Epithelial cell of proximal tubule (primary cell): ENCODE results near the gene BTD. TPM values are rescaled to one million over a fixed set of nuclear protein-coding genes. Genes with fewer than 3 reads are reported as not detected.

Source experiments
- DNase-seq: peaks from one replicate; pipeline ENCODE4 v3.0.0-alpha.2; 2011; ENCODE audit warnings: low read depth
- H3K4me3 ChIP-seq: 2 replicates; pipeline ENCODE4 v1.5.1; 2011; ENCODE audit warnings: low read depth, mild to moderate bottlenecking, low read length
- CTCF ChIP-seq: conservative IDR thresholded peaks from 2 replicates; pipeline ENCODE4 v1.5.1; 2012; ENCODE audit warnings: low read depth, mild to moderate bottlenecking, low read length
- total RNA-seq: library from RNA; depleted of rRNA; stranded (reverse); fragments of >200 nt; gene quantifications from 2 replicates; pipeline ENCODE4 v1.2.3, GENCODE V29; 2015

The BTD gene
- total RNA-seq, 1 donor from 2014 or later, result 16.0 TPM

DNA sequence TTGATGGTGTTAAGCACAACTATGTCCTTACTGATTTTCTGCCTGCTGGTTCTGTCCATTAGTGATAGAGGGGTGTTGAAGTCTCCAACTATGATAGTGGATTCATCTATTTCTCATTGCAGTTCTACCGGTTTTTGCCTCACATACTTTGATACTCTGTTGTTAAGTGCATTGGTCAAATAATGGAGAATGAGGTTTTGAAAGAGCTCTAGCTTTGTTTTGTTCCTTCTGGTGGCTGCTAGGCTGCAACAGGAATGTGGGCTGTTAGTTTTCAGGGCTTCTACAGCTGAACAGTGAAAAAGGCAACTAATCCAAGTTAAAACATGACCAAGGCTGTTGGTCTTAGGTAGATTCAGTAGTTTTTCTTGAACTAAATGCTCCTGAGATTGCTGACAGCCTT is 62.6 kb downstream of the BTD start:
- no peak for DNase-seq
- H3K4me3 ChIP-seq, result no peak overlapping the region
- no peak for TF ChIP-seq CTCF

DNA sequence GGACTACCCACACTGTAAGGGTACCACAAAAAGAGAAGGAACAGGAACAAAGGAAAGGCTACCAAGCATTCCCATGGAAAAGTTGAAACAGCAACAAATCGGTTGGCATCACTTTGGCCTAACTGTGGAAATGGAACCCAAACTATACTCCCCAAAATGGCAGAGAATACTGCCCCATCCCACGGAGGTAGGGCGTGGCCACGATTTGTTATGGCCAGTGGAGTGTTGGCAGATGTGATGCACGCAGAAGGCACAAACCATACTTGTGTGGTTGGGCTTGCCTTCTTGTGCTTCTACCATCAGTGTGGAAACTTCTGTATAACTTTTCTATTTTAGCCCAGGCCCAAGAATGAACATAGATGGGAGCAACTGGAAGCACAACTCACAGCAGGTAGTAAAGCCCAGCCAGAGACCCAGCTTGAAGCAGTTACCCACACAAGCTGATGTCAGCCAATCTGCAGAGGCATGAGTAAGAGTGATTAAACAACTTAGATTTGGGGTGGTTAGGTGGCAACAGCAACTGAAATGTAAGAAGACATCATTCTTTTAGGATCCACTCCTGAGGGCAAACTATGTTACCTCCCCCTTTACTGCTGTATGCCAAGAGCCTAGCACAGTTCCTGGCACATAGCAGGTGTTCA is 64.1 kb downstream of the BTD start:
- no peak overlapping the region for H3K4me3 ChIP-seq
- no peak for TF ChIP-seq CTCF
- no peak for DNase-seq

DNA sequence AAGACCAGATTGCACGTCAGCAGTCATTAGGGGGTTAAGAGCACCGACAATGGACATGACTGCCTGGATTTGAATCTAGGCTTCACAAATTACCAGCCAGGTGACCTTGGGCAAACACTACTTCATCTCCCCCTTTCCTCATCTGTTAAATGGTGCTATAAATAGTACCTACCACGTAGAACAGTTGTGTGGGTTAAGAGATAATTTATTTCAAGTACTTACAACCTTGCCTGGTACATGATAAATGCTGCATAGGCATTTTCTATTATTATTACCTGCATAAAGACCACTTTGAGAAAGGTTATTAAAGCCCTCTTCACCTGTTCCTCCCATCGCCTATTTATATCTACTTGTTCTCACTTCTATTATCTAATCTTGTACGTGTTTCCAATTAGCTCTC is 64.7 kb downstream of the BTD start:
- TF ChIP-seq CTCF, result no peak
- DNase-seq, result no peak
- no peak overlapping the region for H3K4me3 ChIP-seq

- no peak for TF ChIP-seq CTCF
- no peak overlapping the region for H3K4me3 ChIP-seq
- DNase-seq, result no peak
These were observed 65.9 kb downstream of the BTD start for GRCh38 chr3:15667484-15667883.

DNA sequence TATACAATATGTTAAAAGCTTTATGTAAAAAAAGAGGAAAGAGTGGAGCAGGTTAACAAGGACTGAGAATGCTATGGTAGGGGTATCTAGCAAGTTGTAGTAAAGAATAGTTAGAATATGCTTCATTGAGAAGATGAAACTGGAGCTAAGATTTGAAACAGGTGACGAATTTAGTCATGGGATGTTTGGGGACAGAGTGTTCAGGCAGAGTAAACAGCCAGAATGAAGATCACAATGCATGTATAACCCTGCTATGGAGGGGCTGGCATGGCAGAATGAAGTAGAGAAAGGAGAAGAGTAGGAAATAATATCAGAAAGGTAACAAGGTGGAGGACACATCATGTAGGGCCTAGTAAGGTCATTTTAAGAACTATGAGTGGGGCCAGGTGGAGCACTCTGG is 72.0 kb downstream of the BTD start:
- no peak for DNase-seq
- H3K4me3 ChIP-seq, result no peak overlapping the region
- TF ChIP-seq CTCF, result no peak

GRCh38 chr3:15676259-15676658 is 74.7 kb downstream of the BTD start:
- no peak overlapping the region for H3K4me3 ChIP-seq
- no peak for DNase-seq
- no peak for TF ChIP-seq CTCF

DNA sequence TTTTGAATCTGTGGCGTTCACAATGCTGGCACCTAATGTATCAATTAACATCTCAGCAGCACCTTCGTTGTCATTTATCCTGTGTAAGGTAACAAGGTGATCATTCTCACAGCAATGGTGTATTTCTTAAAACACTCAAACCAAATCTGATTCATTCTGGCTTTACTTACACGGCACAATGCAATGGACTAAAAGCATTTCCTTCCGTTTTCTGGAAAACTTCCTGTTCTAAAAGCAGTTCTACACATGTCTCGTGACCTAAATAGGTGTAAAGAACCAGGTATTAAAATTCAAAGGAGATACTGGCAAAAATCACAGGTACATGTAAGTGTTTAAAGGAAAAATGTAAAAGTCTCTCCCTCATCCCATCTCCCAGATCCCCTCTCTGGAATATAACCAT is 77.8 kb downstream of the BTD start:
- no peak overlapping the region for H3K4me3 ChIP-seq
- no peak for TF ChIP-seq CTCF
- DNase-seq, result no peak
